KMS-11 (cell line): ENCODE results near the gene SASS6.
A peak's percentile ranks its signal among the peaks of the same experiment; 100 is the strongest.

Experiments used
- H2AFZ ChIP-seq: fragments of 200-600 bp; sonication (generic); 2 replicates; pipeline ENCODE4 v1.6.1; 2016; ENCODE audit warnings: antibody characterized with exemption, mixed run types, low read depth
- H3K27ac ChIP-seq: fragments of 200-600 bp; sonication (generic); 2 replicates; pipeline ENCODE4 v1.6.1; 2016; ENCODE audit warnings: mild to moderate bottlenecking, mixed run types
- H3K27me3 ChIP-seq: fragments of 200-600 bp; sonication (generic); 2 replicates; pipeline ENCODE4 v1.6.1; 2017; ENCODE audit warnings: mild to moderate bottlenecking, low read depth, mixed run types, moderate library complexity; ENCODE audit not compliant: insufficient read depth
- H3K36me3 ChIP-seq: fragments of 200-600 bp; sonication (generic); 2 replicates; pipeline ENCODE4 v1.6.1; 2017; ENCODE audit warnings: mild to moderate bottlenecking, mixed run types; ENCODE audit not compliant: insufficient read depth
- H3K4me1 ChIP-seq: fragments of 200-600 bp; sonication (generic); 2 replicates; pipeline ENCODE4 v1.6.1; 2016; ENCODE audit warnings: mild to moderate bottlenecking, low read depth, mixed run types; ENCODE audit not compliant: poor library complexity, severe bottlenecking
- H3K4me2 ChIP-seq: fragments of 200-600 bp; sonication (generic); 2 replicates; pipeline ENCODE4 v1.7.0; 2016; ENCODE audit warnings: mild to moderate bottlenecking, mixed run types
- H3K4me3 ChIP-seq: fragments of 200-600 bp; sonication (generic); IDR thresholded peaks from 2 replicates; pipeline ENCODE4 v1.6.1; 2017; ENCODE audit warnings: low read depth, low read length, mixed read lengths; ENCODE audit not compliant: insufficient read depth
- H3K79me2 ChIP-seq: fragments of 200-600 bp; sonication (generic); 2 replicates; pipeline ENCODE4 v1.6.1; 2016; ENCODE audit warnings: low read depth, mixed run types; ENCODE audit not compliant: insufficient read depth
- H3K9ac ChIP-seq: fragments of 200-600 bp; sonication (generic); 2 replicates; pipeline ENCODE4 v1.6.1; 2016; ENCODE audit warnings: mild to moderate bottlenecking, mixed run types
- H4K20me1 ChIP-seq: fragments of 200-600 bp; sonication (generic); 2 replicates; pipeline ENCODE4 v1.6.1; 2016; ENCODE audit warnings: mild to moderate bottlenecking, mixed run types; ENCODE audit not compliant: insufficient read depth
- TF ChIP-seq, protein P1 (sequence below): fragments of 200-600 bp; sonication (generic); conservative IDR thresholded peaks from 2 replicates; pipeline ENCODE4 v1.6.1; 2017; ENCODE audit warnings: low read depth, mild to moderate bottlenecking, antibody characterized with exemption, low read length, moderate library complexity, mixed read lengths

SASS6 gene

DNA sequence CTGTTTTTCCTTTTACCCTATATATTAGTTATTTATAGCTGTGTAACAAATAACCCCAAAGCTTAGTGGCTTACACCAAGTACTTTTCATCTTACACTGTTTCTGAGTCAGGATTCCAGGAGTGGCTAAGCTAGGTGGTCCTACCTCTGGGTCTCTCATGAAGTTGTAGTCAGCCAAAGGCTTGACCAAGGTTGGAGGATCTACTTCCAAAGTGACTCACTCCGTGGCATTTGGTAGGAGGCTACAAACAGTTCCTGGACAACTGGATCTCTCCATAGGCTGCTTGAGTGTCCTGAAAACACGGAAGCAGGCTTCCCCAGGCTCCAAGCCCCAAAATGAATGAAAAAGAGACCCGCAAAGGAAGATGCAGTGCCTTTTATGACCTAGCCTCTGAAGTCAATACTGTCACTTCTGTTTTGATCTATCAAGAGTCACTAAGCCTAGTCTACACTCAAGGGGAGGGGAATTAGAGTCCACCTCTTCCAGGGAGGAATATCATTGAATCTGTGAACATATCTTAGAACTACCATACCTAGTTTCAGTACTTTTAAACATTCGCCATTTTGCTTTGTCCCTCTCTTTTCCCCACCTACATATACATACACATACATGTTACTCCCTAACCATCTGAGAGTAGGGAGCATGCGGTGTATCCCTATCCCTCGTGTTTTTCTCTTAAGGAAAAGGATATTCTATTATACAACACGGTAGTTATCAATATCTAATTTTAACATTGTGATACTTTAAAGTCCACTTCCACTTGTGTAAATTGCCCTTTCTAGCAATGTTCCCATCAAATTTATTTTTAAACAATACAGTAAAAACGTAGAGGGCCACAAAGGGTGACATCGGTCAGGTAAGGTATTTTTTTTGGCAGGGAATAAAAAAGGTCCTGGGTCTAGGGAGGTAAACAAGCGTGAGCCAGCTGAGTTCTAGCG lies 95.7 kb downstream of the SASS6 start:
- TF ChIP-seq, protein P1, sequence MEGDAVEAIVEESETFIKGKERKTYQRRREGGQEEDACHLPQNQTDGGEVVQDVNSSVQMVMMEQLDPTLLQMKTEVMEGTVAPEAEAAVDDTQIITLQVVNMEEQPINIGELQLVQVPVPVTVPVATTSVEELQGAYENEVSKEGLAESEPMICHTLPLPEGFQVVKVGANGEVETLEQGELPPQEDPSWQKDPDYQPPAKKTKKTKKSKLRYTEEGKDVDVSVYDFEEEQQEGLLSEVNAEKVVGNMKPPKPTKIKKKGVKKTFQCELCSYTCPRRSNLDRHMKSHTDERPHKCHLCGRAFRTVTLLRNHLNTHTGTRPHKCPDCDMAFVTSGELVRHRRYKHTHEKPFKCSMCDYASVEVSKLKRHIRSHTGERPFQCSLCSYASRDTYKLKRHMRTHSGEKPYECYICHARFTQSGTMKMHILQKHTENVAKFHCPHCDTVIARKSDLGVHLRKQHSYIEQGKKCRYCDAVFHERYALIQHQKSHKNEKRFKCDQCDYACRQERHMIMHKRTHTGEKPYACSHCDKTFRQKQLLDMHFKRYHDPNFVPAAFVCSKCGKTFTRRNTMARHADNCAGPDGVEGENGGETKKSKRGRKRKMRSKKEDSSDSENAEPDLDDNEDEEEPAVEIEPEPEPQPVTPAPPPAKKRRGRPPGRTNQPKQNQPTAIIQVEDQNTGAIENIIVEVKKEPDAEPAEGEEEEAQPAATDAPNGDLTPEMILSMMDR: no peak
- peak overlapping the region; percentile 94; the same call in 1 of the 2 replicates for H3K27ac ChIP-seq
- peaks cover 35% of the 10 kb centered on the region for H3K79me2 ChIP-seq
- peak overlapping the region; percentile 63 for H3K4me2 ChIP-seq
- peak overlapping the region; percentile 63; the same call in 1 of the 2 replicates for H2AFZ ChIP-seq
- peaks cover 18% of the 10 kb centered on the region for H3K4me1 ChIP-seq
- peak overlapping the region; percentile 95; the same call in 1 of the 2 replicates for H3K9ac ChIP-seq
- H4K20me1 ChIP-seq: no peaks in the 10 kb centered on the region
- H3K36me3 ChIP-seq: no peaks in the 10 kb centered on the region
- no peak overlapping the region for H3K4me3 ChIP-seq
- H3K27me3 ChIP-seq: no peaks in the 10 kb centered on the region

DNA sequence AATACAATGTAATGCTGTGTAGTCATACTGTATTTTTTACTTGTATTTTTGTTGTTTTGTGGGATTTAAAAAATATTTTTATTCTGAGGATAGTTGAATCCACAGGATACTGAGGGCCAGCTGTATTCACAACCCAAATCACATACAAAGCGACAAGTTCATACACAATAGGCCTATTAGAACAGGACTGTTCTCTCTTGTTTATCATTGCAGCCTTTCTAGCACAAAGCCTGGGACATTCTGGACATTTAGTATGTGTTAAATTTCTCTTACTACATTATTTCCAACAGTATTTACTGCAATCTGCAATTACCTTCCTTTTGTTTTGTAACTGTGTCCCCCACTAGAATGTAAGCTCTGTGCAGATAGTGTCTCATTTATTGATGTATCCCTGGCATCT lies 97.5 kb downstream of the SASS6 start:
- no peak overlapping the region for H2AFZ ChIP-seq
- H4K20me1 ChIP-seq: no peaks in the 10 kb centered on the region
- TF ChIP-seq, protein P1: no peak
- no peak overlapping the region for H3K4me3 ChIP-seq
- H3K9ac ChIP-seq: no peak overlapping the region
- H3K36me3 ChIP-seq: no peaks in the 10 kb centered on the region
- peaks cover 17% of the 10 kb centered on the region for H3K79me2 ChIP-seq
- no peak overlapping the region for H3K27ac ChIP-seq
- peaks cover 6% of the 10 kb centered on the region for H3K4me1 ChIP-seq
- no peak overlapping the region for H3K4me2 ChIP-seq
- H3K27me3 ChIP-seq: no peaks in the 10 kb centered on the region

DNA sequence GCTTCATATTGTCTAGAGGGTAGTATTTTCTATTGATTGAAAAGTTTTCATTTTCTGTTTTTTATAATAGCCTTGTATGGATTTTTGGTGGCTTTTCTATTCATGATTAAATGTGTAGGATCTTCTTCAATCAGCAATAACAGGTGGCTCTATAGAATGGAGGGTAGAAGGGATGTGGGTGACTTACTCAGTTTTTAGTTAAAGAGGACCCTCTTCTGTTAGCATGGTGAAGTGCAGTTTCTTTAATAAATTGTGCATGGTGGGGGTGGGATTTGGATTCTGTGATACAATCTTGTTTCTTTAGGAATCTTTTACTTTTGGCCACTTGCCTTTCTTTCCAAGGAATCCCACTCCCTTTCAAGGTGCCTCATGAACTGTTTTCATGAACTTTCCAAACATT lies 98.3 kb downstream of the SASS6 start:
- Histone ChIP-seq H3K4me1 (no peaks in the 10 kb centered on the region), H3K9ac (no peak overlapping the region), H2AFZ (no peak overlapping the region), H3K4me3 (no peak overlapping the region), H4K20me1 (no peaks in the 10 kb centered on the region), H3K79me2 (peaks cover 9% of the 10 kb centered on the region; the same call in 1 of the 2 replicates), H3K36me3 (no peaks in the 10 kb centered on the region), H3K27me3 (no peaks in the 10 kb centered on the region), H3K4me2 (no peak overlapping the region), H3K27ac (no peak overlapping the region)
- TF ChIP-seq, protein P1: peak; percentile 45; the same call in 1 of the 2 replicates
